Right kidney (tissue), 1 donor: ENCODE measurements around the gene CBX7.

ENCODE experiments used
- DNase-seq: peaks from one replicate; pipeline ENCODE4 v3.0.0-alpha.2; 2016

CBX7 gene

DNA sequence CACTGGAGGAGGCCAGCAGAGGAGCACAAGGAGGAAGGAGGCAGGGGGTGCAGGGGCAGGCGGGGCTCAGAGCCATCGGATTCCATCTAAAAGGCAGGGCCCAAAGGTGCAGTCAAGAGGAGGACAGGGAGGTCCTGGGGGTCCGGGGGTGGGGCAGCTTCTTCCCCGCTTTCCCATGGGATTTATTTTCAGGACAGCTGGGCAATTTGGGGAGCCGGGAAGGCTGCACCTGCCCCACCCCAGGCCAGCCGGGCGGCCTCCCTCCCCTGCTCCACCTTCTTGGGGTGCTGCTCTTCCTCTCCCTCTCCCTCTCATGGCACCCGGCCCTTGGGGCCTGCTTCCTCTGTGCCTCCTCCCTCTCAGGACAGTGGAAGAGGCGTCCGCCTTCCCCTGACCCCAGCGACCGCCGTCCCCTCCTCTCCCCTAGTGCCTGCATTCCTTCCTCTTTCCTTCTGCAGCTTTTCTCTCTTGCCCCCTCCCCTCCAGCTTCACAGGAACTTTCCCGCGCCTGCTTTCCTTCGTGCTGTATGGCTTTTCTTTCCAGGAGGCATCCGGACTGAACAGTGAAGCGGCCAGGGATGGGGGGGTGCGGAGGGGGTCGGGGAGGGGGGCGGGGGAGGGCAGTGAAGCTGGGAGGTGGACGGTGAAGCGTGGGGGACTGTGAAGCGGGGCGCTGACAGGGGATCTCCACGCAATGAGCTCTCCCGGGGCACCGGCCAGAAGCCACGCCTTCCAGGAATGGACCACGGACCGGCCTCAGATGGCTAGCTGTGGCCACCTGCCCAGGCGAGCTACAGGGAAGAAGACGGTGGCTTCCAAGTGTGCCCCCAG, 28.5 kb downstream of the CBX7 start:
- DNase-seq = no peak

DNA sequence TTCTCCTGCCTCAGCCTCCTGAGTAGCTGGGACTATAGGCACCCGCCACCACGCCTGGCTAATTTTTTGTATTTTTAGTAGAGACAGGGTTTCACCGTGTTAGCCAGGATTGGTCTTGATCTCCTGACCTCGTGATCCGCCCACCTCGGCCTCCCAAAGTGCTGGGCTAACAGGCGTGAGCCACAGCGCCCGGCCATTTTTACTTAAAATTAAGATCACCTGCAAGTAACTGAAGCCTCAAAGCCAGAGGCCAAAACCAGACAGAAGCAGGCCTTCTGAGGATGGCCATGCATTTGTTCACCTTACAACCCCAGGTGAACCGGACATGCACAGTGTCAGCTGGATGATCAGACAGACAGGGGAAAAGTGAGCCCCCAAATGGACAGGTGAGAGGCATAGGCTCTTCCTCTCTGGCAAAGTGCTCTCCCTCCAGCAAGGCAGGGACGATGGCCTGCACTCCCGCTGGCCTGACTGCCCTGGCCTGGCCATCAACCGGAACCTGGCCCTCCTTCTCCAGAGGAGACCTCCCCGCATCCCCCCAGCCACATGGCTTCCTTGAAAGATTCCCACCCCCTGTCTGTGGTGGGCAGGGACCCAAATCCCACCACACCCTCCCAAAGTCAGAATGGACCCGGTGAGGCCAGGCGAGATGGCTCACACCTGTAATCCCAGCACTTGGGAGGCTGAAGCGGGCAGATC, 29.6 kb downstream of the CBX7 start:
- DNase-seq = no peak

DNA sequence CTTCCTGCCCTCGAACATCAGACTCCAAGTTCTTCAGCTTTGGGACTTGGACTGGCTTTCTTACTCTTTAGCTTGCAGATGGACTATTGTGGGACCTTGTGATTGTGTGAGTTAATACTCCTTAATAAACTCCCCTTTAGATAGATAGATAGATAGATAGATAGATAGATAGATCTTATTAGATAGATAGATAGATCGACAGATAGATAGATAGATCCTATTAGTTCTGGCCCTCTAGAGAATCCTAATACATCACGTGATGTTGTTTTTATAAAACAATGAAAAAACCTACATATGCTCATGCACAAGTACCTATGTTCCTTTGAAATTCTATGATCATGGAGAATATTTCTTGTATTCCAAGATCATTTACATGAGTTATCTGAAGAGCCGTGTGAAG, 31.5 kb downstream of the CBX7 start:
- DNase-seq = no peak

DNA sequence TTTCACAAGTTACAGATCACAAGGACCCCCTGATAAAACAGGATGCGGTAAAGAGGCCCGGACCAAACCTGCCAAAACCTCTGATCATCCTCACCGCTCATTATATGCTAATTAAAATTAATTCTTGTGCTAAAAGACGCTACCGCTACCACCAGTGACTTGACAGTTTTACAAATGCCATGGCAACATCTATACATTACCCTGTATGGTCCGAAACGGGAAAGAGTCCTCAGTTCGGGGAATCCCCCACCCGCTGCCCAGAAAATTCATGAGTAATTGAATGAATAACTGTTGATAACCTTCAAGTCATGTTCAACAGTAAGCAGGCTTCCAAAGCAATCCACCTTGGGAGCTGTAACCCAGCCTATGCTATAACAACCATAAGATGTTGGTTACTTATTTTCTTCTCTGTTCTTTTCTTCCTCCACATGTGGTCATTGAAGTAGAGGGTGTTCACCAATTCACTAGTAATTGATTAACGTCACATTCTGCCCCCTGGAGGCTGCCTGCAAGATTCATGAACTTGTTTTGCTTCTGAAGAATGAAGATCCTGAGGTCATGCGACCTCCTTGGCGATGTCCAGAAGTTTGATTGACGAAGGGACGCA, 34.8 kb downstream of the CBX7 start:
- no peak for DNase-seq

GRCh38 chr22:39115977-39116621, 36.4 kb downstream of the CBX7 start:
- DNase-seq = no peak

GRCh38 chr22:39115570-39115969, 36.9 kb downstream of the CBX7 start:
- DNase-seq = no peak

DNA sequence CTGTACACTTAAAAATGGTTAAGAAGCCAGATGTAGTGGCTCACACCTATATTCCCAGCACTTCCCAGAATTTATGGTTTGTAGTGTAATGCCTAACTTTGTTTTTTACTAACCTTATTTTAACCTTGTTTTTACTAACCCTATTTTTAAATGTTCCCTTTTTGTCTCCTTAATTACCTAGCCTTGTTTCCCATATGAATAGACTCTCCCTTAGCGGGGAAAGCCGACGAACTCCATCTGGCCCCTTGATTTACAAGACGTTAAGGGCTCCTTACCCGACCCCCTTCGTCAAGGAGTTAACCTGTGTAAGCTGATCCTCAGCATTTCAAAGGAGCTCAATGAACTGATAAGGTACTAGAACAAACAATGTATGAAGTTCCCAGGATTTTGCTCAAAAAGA, 38.4 kb downstream of the CBX7 start:
- DNase-seq = no peak

GRCh38 chr22:39110631-39111561, 41.6 kb downstream of the CBX7 start:
- DNase-seq = peak; percentile 51

GRCh38 chr22:39109361-39109760, 43.1 kb downstream of the CBX7 start:
- DNase-seq = no peak

- no peak for DNase-seq
Measured at GRCh38 chr22:39108487-39108886, 44.0 kb downstream of the CBX7 start.

GRCh38 chr22:39106326-39106725, 46.2 kb downstream of the CBX7 start:
- no peak for DNase-seq

- no peak for DNase-seq
Measured at GRCh38 chr22:39103431-39103830, 49.0 kb downstream of the CBX7 start.

DNA sequence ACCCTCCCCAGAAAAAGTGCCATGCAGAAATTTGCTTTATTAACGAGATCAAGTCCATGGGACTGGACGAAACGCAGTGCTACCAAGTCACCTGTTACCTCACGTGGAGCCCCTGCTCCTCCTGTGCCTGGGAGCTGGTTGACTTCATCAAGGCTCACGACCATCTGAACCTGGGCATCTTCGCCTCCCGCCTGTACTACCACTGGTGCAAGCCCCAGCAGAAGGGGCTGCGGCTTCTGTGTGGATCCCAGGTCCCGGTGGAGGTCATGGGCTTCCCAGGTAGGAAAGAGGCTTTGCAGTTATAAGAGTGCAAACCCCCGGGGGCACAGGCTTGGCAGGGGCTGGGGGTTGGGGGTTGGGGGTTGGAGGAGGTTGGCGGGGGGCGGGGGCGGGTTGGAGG, 51.3 kb downstream of the CBX7 start:
- no peak for DNase-seq

GRCh38 chr22:39098576-39098975, 53.9 kb downstream of the CBX7 start:
- DNase-seq = no peak

DNA sequence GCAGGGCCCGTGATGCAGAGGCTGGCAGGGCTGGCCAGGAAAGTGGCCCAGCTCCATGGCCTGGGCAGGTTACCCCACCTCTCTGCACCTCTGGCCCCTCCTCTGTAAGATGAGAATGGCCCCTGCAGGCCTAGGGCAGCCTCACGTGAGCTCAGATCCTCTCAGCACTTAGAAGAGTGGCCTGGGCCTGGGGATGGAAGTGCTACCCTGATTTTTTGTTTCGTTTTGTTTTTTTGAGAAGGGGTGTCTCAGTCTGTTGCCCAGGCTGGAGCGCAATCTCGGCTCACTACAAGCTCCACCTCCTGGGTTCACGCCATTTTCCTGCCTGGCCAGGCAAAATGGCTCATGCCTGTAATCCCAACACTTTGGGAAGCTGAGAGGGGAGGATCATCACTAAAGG, 54.5 kb downstream of the CBX7 start:
- peak; percentile 45 for DNase-seq

DNA sequence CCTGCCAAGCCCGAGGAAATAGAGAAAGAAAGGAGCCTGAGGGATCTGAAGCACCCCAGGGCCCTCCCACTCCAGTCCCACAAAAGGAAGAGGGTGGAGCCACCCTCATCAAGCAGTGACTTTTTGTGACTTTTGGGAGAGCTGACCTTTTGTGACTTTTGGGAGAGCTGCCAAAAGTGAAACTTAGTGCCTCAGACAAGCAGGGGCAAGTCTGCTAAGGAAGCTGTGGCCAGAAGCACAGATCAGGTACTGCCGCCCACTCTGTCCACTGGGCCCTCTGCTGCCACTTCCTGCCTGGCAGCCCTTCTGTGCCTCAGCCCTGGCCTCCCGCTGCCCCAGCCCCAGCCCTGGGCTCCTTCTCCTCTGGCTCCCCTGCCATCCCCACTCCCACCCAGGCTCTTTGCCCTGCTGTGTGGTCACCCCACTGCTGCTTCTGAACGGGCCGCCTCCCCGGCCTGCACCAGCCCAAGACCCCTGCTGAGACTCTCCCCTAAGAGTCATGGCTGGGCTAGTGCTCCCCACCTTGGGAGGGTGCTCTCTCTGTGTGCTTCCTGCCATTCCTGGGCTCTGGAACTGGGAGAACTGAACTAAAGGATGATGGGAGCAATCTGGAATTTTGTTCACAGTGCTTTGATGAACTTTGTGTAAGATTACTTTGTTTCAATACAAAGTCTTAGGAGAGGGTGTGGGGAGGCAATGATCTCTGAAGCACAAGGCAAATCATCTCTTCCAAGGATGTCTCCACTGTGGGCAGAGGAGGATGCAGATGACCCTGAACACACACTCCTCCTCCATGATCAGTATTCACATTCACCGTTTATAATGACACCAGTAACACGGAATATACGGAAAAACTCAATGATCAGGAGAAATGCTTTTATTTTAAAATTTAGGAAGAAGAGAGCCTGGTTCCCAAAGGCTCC, 55.1 kb downstream of the CBX7 start, which contains the start of gene APOBEC3H:
APOBEC3H (plus strand) TSS at position 147 of the 923 bp plus-strand sequence. CDS start 3,035 bp downstream, outside the sequence.
- DNase-seq = no peak

GRCh38 chr22:39095971-39096370, 56.5 kb downstream of the CBX7 start:
- DNase-seq = no peak

DNA sequence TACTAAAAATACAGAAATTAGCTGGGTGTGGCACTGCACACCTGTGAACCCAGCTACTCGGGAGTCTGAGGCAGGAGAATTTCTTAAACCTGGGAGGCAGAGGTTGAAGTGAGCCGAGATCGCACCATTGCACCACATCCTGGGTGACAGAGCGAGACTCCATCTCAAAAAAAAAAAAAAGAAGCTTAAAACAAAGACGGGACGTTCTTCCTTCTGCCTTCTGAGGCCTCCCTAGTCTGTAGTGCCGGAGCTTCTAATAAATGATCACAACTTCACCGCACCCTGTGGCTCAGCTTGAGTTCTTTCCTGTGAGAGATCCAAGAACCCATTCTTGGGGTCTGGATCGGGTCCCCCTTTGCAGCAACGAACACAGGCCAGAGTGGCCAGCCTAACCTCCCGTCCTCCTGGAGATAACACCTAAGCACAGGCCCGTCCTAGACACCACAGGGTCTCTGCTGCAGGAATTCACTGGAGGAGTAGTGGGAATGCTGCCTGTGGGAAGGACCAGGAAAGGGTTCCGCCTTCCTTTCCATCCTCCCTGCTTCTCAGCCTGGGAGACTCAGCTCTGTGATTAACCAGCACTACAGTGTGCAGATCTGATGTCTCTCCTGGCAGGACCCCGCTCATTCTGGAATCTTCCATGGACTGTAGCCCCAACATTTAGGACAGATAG, 57.6 kb downstream of the CBX7 start:
- DNase-seq = no peak

DNA sequence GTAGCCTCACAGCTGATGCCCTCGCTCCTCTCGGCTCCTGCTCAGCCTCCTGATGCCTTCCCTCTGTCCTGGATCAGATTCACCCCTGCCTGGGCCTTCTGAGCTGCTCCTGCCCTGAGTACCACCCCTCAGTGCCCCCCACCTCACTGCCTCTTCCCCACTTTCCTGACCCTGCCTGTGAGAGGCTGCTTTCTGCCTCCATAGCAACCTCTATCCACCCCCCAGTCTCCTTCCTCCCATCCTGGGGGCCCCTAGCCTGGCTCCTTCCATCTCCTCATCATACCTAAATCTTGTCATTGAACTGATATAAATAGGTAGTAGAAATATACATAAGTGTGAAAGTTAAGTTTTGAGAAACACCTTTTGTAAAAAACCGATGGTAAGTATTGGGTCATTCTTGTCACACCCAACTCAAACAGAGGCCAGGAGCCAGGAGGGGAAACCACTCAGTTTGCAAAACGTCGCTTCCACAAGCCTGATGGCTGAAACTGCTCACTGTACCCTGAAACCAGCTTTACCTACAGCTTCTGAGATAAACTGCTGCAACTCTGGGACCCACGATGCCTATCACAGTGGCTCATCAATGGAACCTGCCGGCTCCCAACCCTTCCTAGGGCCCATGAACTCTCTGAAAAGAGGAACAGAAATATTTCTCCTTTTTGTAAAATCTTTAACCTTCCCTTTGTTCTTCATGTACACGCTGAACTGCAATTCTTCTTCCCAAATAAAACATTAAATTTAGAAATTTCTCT, 60.2 kb downstream of the CBX7 start:
- DNase-seq = no peak
